UCSD-AML1 (cell line): ENCODE measurements around the gene ASRGL1.
"Not testable (repeated sequence)": the region's sequence is repeated elsewhere in the genome, so short reads cannot be mapped to it uniquely, and the experiment has no call there.

Source experiments
- DNase-seq: peaks from one replicate; lab custom pipeline; 2025; ENCODE audit not compliant: unreplicated experiment; lab: John Stamatoyannopoulos, UW

The ASRGL1 gene

GRCh38 chr11:62337303-62338181 lies at the start of gene ASRGL1:
TSS of gene ASRGL1 (plus strand) at chr11:62337448. CDS start at chr11:62337978, 530 bp downstream.
- peak; percentile 53 for DNase-seq

GRCh38 chr11:62295504-62295903 lies 41.7 kb upstream of the ASRGL1 start:
- DNase-seq, result peak; percentile 22

- DNase-seq, result no peak
These were observed 38.3 kb upstream of the ASRGL1 start, which contains the start of gene SCGB1D4 for GRCh38 chr11:62298975-62299374. TSS of gene SCGB1D4 (minus strand) at chr11:62299075. CDS start at chr11:62299010, 65 bp downstream.

GRCh38 chr11:62306227-62306626 lies 31.0 kb upstream of the ASRGL1 start:
- DNase-seq, result no peak

GRCh38 chr11:62307950-62308349 lies 29.3 kb upstream of the ASRGL1 start:
- DNase-seq, result no peak

- DNase-seq, result no peak
These were observed 27.3 kb upstream of the ASRGL1 start for GRCh38 chr11:62309991-62310390.

GRCh38 chr11:62315431-62315830 lies 21.8 kb upstream of the ASRGL1 start:
- DNase-seq, result no peak

- no peak for DNase-seq
These were observed 14.7 kb upstream of the ASRGL1 start for GRCh38 chr11:62322524-62322923.

GRCh38 chr11:62324731-62325556 lies 12.3 kb upstream of the ASRGL1 start:
- DNase-seq, result peak; percentile 78

- not testable (repeated sequence) for DNase-seq
These were observed 11.5 kb upstream of the ASRGL1 start for GRCh38 chr11:62325781-62326180.

- not testable (repeated sequence) for DNase-seq
These were observed 10.5 kb upstream of the ASRGL1 start for GRCh38 chr11:62326719-62327118.

GRCh38 chr11:62327541-62327940 lies 9.7 kb upstream of the ASRGL1 start:
- DNase-seq, result not testable (repeated sequence)

- DNase-seq, result not testable (repeated sequence)
These were observed 6.0 kb upstream of the ASRGL1 start for GRCh38 chr11:62331264-62331663.

- DNase-seq, result no peak
These were observed 3.5 kb upstream of the ASRGL1 start for GRCh38 chr11:62333768-62334167.

- DNase-seq, result not testable (repeated sequence)
These were observed 322 bp upstream of the ASRGL1 start for GRCh38 chr11:62336949-62337302.

- no peak for DNase-seq
These were observed 970 bp downstream of the ASRGL1 start for GRCh38 chr11:62338218-62338617.

- DNase-seq, result peak; percentile 43
These were observed 3.1 kb downstream of the ASRGL1 start for GRCh38 chr11:62340269-62340901.

GRCh38 chr11:62341588-62341987 lies 4.3 kb downstream of the ASRGL1 start:
- DNase-seq, result no peak

- not testable (repeated sequence) for DNase-seq
These were observed 6.5 kb downstream of the ASRGL1 start for GRCh38 chr11:62343646-62344190.

GRCh38 chr11:62344210-62344609 lies 7.0 kb downstream of the ASRGL1 start:
- no peak for DNase-seq

GRCh38 chr11:62345861-62346260 lies 8.6 kb downstream of the ASRGL1 start:
- DNase-seq, result no peak
